Measurements from ENCODE around the gene VLDLR.
"Not testable (repeated sequence)": the region's sequence is repeated elsewhere in the genome, so short reads cannot be mapped to it uniquely, and the experiment has no call there.

VLDLR gene

GRCh38 chr9:2664174-2665065 lies 42.8 kb downstream of the VLDLR start:
- no peak for DNase-seq

- DNase-seq: no peak
These were observed 45.0 kb downstream of the VLDLR start for GRCh38 chr9:2666569-2666968.

DNA sequence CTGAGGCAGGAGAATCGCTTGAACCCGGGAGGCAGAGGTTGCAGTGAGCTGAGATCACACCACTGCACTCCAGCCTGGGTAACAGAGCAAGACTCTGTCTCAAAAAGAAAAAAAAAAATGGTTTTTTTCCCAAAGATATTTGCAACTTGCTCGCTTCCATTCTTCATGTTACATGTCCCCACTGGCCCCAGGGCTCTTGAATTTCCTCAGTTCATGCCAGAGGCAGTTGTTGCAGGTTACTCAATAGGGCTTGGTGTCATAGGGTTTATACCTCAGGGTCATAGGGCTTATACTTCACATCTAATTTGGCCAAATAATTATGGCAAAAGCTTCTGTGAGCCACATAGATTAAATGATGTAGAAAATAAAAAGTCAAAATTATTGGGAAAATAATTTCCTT lies 51.6 kb downstream of the VLDLR start:
- no peak for DNase-seq

DNA sequence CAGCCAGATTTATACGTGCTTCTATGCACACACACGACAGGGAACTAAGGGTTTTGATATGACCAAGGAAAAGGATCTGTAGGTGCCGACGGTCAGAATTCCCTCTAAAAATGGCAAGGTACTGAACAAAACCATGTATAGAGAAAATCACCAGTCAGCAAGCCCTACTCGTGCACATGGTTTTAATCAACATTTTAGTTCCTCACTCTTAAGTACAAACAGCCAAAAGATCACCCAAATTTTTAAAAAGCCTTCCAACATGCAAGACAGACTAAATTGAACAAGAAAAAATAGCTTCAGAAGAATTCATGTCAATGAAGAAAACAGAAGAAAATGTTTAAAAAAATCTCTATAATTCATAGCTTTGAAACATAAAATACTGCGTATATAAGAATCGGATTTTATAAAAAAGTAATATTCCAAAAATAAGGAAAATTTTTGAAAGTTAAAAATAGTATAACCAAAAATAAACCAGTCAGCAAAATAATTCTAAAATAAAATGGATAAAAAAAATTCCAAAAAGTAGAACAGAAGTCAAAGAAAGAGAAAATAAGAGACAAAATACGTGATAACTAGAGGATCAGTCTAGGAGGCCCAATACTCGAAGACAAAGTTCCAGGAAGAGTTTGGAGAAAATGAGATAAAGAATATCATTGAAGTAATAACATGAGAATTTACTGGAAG lies 52.7 kb downstream of the VLDLR start:
- no peak for DNase-seq

- DNase-seq: no peak
These were observed 54.2 kb downstream of the VLDLR start for GRCh38 chr9:2675834-2676233.

GRCh38 chr9:2676466-2676865 lies 54.9 kb downstream of the VLDLR start:
- DNase-seq: no peak

DNA sequence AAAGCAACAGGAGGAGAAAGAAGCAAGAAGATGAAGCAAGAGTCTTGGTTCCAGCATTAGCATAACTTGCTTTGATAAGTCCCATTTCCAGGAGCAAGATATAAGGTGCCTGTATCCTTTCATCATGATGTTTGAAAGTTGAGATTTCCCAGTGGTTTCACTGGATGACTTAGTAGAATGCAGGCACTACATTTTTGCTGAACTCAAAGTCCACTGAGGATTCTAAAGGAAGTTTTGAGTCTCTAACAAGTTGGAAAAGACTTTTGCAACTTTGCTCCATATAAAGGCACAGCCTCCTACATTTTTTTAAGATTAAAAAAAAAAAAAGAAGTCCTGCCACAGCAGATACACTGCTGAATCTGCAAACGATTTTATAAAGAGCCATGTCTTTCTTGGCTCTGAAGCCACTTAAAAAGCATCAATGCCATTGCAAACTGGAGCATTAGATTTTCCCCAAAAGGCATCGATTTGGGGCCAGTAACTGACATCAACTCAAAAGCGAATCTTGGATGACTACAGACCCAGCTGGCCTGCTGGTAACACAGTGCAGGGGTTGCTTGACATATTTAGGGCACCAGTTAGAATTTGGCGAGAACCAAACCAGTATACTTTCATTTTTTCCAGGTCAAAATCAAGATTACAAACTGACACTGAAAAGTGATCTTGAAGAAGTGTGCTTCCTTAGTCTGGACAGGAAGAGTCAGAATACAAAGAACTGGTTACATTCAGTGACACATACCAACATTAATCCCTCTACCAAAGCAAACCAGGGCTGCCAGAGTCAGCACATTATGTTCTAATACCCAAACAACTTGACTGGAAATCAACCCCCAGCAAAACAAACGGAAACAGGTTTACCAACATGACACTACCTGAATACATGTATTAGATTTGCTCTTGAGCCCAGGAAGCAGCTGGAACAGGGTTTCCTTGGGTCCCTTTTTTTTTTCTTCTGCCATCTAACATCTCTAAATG lies 56.6 kb downstream of the VLDLR start:
- no peak for DNase-seq

GRCh38 chr9:2679011-2679410 lies 57.4 kb downstream of the VLDLR start:
- DNase-seq: no peak

- DNase-seq: no peak
These were observed 60.4 kb downstream of the VLDLR start for GRCh38 chr9:2681981-2682380.

- DNase-seq: no peak
These were observed 65.3 kb downstream of the VLDLR start for GRCh38 chr9:2686911-2687310.

DNA sequence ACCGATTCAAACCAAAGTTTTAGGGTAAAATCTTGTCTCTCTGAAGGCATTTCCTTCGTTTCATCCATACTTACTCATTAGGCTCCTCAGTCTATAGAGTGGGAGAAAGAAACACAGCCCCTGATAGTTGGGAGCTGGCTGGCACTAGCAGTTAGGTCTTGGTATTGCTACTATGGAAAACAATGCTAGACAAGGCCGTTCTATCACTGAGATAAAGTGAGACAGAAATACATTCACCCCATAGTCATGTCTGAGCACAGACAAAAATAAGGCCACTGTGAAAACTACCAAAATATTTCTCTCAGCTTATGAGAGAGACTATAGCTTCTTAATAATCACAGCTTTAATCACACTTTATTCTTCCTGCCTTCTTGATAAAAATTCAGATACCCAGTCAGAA lies 67.0 kb downstream of the VLDLR start:
- DNase-seq: no peak

DNA sequence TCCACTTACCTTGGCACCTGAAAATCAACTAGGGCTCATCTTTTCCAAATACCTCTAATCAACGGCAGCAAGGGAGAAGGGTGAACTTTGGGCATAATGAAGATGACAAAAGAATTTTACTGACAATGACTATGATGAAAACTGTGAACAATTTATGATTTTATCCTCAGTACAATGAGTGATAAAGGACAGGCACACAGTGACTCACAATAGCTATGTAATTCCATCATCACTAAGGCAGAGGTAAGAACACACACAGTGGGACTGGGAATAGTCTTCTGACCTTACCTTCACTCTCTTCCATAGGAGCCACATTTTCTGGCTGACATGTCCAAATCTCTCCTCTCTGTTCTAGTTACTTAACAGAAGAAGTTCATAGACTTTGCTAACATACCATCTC lies 69.6 kb downstream of the VLDLR start:
- no peak for DNase-seq

GRCh38 chr9:2691626-2692025 lies 70.0 kb downstream of the VLDLR start:
- no peak for DNase-seq

- no peak for DNase-seq
These were observed 71.5 kb downstream of the VLDLR start for GRCh38 chr9:2693056-2693455.

GRCh38 chr9:2697492-2697891 lies 75.9 kb downstream of the VLDLR start:
- no peak for DNase-seq

GRCh38 chr9:2700398-2700797 lies 78.8 kb downstream of the VLDLR start:
- DNase-seq: no peak

DNA sequence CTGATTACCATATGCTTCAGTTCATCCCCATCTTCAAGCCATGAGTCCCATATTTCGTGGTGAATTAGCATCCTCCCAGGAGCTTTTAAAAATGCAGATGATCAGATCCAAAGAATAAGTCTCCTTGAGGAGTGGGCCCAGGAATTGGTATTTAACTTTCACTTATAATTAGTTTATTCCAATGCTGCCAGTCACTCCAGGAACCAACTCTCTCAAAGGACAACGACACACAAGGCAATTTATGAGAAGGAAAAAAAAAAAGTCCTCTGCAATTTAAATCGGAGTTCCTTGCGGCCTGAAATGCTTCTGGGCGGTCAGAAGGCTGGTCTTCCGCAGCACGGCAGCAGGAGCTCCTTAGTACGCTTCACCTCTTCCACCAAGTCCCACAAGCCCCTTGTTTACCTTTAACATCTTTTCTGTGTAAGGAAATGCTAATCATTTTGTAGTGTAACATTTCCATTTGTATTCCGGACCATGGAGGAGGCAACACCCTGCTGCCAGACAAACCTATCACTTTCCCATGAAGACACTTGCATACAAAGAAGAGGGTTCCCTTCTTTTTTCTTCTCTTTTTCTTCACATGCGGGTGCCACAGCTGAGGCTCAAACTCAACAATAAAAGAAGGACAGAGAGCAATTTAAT lies 79.4 kb downstream of the VLDLR start:
- DNase-seq: no peak

- DNase-seq: no peak
These were observed 82.9 kb downstream of the VLDLR start for GRCh38 chr9:2704504-2704903.

DNA sequence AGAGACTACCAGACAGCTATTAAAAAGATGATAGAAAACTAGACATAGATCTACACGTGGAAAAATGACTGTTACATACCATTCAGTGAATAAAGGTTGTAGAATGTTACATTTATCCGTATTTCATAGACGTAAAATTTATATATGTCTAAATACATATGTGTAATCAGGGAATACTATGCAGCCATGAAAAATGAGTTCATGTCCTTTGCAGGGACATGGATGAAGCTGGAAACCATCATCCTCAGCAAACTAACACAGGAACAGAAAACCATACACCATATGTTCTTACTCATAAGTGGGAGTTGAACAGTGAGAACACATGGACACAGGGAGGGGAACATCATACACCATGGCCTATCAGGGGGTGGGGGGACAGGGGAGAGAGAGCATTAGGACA lies 85.7 kb downstream of the VLDLR start:
- DNase-seq: not testable (repeated sequence)
